Endodermal cell (in vitro differentiated cells): Measurements from ENCODE around the gene ARHGAP45. TPM values are rescaled to one million over a fixed set of nuclear protein-coding genes. Genes with fewer than 3 reads are reported as not detected.

ENCODE experiments used
- DNase-seq: peaks from one replicate; pipeline ENCODE4 v3.0.0-alpha.2; 2017
- H3K27ac ChIP-seq: 2 replicates; pipeline ENCODE4 v1.5.1; 2013; ENCODE audit warnings: mild to moderate bottlenecking, low read depth, low read length, moderate library complexity
- H3K27me3 ChIP-seq: 2 replicates; pipeline ENCODE4 v1.6.1; 2013; ENCODE audit warnings: mild to moderate bottlenecking, low read length, moderate library complexity; ENCODE audit not compliant: insufficient read depth, control insufficient read depth, poor library complexity, severe bottlenecking
- H3K36me3 ChIP-seq: 2 replicates; pipeline ENCODE4 v1.7.0; 2013; ENCODE audit warnings: mild to moderate bottlenecking, low read length, moderate library complexity; ENCODE audit not compliant: control insufficient read depth, insufficient read depth
- H3K4me1 ChIP-seq: one replicate; pipeline ENCODE4 v1.7.0; 2013; ENCODE audit warnings: low read length; ENCODE audit not compliant: control insufficient read depth, insufficient read depth
- H3K4me3 ChIP-seq: 2 replicates; pipeline ENCODE4 v1.5.1; 2013; ENCODE audit warnings: mild to moderate bottlenecking, low read length, moderate library complexity
- H3K9ac ChIP-seq: 2 replicates; pipeline ENCODE4 v1.6.1; 2013; ENCODE audit warnings: mild to moderate bottlenecking, low read length, moderate library complexity; ENCODE audit not compliant: poor library complexity, severe bottlenecking; ENCODE audit errors: extremely low read depth
- H3K9me3 ChIP-seq: 2 replicates; pipeline ENCODE4 v1.6.1; 2013; ENCODE audit warnings: mild to moderate bottlenecking, low read length, moderate library complexity; ENCODE audit not compliant: control insufficient read depth
- H3K27ac Mint-ChIP-seq: 2 replicates; pipeline ENCODE4 v1.8.0; 2020; ENCODE audit warnings: mixed read lengths
- H3K27me3 Mint-ChIP-seq: 2 replicates; pipeline ENCODE4 v1.8.0; 2021; ENCODE audit warnings: mild to moderate bottlenecking, mixed read lengths; ENCODE audit not compliant: insufficient read depth
- H3K36me3 Mint-ChIP-seq: 2 replicates; pipeline ENCODE4 v1.8.0; 2020; ENCODE audit warnings: low read depth, mixed read lengths
- H3K4me1 Mint-ChIP-seq: 2 replicates; pipeline ENCODE4 v1.8.0; 2020; ENCODE audit warnings: mixed read lengths
- H3K4me3 Mint-ChIP-seq: 2 replicates; pipeline ENCODE4 v1.8.0; 2020; ENCODE audit warnings: mild to moderate bottlenecking, moderate library complexity, mixed read lengths
- H3K9me3 Mint-ChIP-seq: 2 replicates; pipeline ENCODE4 v1.8.0; 2020; ENCODE audit warnings: mild to moderate bottlenecking, mixed read lengths
- CTCF ChIP-seq: fragments of 200-600 bp; sonication (generic); conservative IDR thresholded peaks from 2 replicates; pipeline ENCODE4 v1.5.0; 2021; ENCODE audit warnings: antibody characterized with exemption, mild to moderate bottlenecking
- WGBS, 2 experiments: methylation state at CpG; one replicate each; pipeline versions ENCODE4 v1.1.5 to v1.1.7; 2013; ENCODE audit warnings: missing lambda C conversion rate in 2 of 2, mixed read lengths in 1 of 2; ENCODE audit not compliant: insufficient coverage in 1 of 2, insufficient read length in 1 of 2; 5-methylcytosine and 5-hydroxymethylcytosine counted together
- total RNA-seq, 2 donors: library from RNA; stranded (reverse); fragmentation: NEBNext Ultra II Directional in 1 of 2; extraction: Animal tissue kit (Norgen Biotek cat#: 25700) in 1 of 2; gene quantifications; 2 replicates in 1 of 2; 3 replicates in 1 of 2; pipeline ENCODE4 v1.2.1, GENCODE V29; 2021

ARHGAP45 gene
- total RNA-seq, 2 donors from 2014 or later, result 14.8 to 17.1 TPM

- Histone ChIP-seq H3K9ac (no peak overlapping the region), H3K9me3 (no peaks in the 10 kb centered on the region), H3K27ac (no peak overlapping the region), H3K36me3 (peaks cover 12% of the 10 kb centered on the region), H3K4me1 (no peaks in the 10 kb centered on the region), H3K4me3 (no peak overlapping the region), H3K27me3 (no peaks in the 10 kb centered on the region)
- WGBS, 2 experiments, result 81 to 85% methylated on average over 26 to 31 of the region's 31 CpGs
- H3K27ac Mint-ChIP-seq, result no peak overlapping the region
- H3K4me1 Mint-ChIP-seq, result no peaks in the 10 kb centered on the region
- H3K36me3 Mint-ChIP-seq, result peaks cover 15% of the 10 kb centered on the region
- H3K27me3 Mint-ChIP-seq, result no peaks in the 10 kb centered on the region
- no peaks in the 10 kb centered on the region for H3K9me3 Mint-ChIP-seq
- DNase-seq, result no peak
- H3K4me3 Mint-ChIP-seq, result no peak overlapping the region
- no peak for TF ChIP-seq CTCF
Observed at GRCh38 chr19:1050989-1051788, 15.8 kb upstream of the ARHGAP45 start.

GRCh38 chr19:1051791-1052190 lies 15.2 kb upstream of the ARHGAP45 start:
- 82 to 87% methylated on average over 13 to 17 of the region's 17 CpGs for WGBS, 2 experiments
- Mint-ChIP-seq H3K4me3 (no peak overlapping the region), H3K27ac (no peak overlapping the region), H3K27me3 (no peaks in the 10 kb centered on the region), H3K36me3 (peaks cover 21% of the 10 kb centered on the region), H3K4me1 (no peaks in the 10 kb centered on the region), H3K9me3 (no peaks in the 10 kb centered on the region)
- no peak overlapping the region for H3K4me3 ChIP-seq
- H3K36me3 ChIP-seq, result peaks cover 18% of the 10 kb centered on the region
- TF ChIP-seq CTCF, result no peak
- no peak overlapping the region for H3K9ac ChIP-seq
- no peak for DNase-seq
- H3K27me3 ChIP-seq, result no peaks in the 10 kb centered on the region
- no peak overlapping the region for H3K27ac ChIP-seq
- H3K9me3 ChIP-seq, result peaks cover 5% of the 10 kb centered on the region
- H3K4me1 ChIP-seq, result no peaks in the 10 kb centered on the region

GRCh38 chr19:1052349-1052975 lies 14.5 kb upstream of the ARHGAP45 start:
- Mint-ChIP-seq H3K27me3 (no peaks in the 10 kb centered on the region), H3K4me1 (no peaks in the 10 kb centered on the region), H3K27ac (no peak overlapping the region), H3K9me3 (no peaks in the 10 kb centered on the region), H3K4me3 (no peak overlapping the region), H3K36me3 (peaks cover 27% of the 10 kb centered on the region)
- peaks cover 23% of the 10 kb centered on the region for H3K36me3 ChIP-seq
- H3K4me3 ChIP-seq, result no peak overlapping the region
- TF ChIP-seq CTCF, result no peak
- H3K27ac ChIP-seq, result no peak overlapping the region
- H3K9me3 ChIP-seq, result peaks cover 11% of the 10 kb centered on the region
- no peaks in the 10 kb centered on the region for H3K27me3 ChIP-seq
- H3K9ac ChIP-seq, result no peak overlapping the region
- no peak for DNase-seq
- 90 to 100% methylated on average over 2 of the region's 5 CpGs for WGBS, 2 experiments
- no peaks in the 10 kb centered on the region for H3K4me1 ChIP-seq
